ENCODE data around the gene DESI2. TPM values are rescaled to one million over a fixed set of nuclear protein-coding genes. Genes with fewer than 3 reads are reported as not detected.

Gene DESI2
- total RNA-seq, 4 donors from 2014 or later = 24.0 to 31.6 (median 30.2) TPM

DNA sequence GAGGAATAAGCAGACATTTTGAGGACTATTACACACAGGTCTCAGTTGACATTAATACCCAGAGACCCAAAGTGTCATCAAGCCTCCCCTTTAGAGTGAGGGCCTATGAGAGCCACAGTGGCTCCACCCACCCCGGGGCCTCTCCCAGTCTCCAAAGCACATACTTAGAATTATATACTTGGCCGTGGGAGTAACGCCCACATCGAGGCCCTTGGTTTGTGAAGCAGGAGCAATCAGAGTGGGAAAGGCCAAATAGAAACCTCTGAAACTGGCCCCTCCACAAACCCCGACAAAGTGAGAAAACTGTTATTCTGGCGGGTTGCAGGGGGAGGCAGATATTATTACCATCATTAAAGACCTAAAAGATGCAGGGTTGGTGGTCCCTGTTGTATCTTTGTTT lies 7.0 kb upstream of the DESI2 start:
- Histone ChIP-seq H3K36me3 (no peaks in the 10 kb centered on the region), H3K4me1 (no peaks in the 10 kb centered on the region), H3K4me3 (no peak overlapping the region), H3K27ac (no peak overlapping the region), H3K27me3 (no peaks in the 10 kb centered on the region), H3K9me3 (no peaks in the 10 kb centered on the region)
- TF ChIP-seq POLR2AphosphoS5 (IDR thresholded peaks at IDR 0.05) (no peak), EP300 (IDR thresholded peaks at IDR 0.05) (no peak), POLR2A (IDR thresholded peaks at IDR 0.05) (no peak)
- TF ChIP-seq, protein P1, sequence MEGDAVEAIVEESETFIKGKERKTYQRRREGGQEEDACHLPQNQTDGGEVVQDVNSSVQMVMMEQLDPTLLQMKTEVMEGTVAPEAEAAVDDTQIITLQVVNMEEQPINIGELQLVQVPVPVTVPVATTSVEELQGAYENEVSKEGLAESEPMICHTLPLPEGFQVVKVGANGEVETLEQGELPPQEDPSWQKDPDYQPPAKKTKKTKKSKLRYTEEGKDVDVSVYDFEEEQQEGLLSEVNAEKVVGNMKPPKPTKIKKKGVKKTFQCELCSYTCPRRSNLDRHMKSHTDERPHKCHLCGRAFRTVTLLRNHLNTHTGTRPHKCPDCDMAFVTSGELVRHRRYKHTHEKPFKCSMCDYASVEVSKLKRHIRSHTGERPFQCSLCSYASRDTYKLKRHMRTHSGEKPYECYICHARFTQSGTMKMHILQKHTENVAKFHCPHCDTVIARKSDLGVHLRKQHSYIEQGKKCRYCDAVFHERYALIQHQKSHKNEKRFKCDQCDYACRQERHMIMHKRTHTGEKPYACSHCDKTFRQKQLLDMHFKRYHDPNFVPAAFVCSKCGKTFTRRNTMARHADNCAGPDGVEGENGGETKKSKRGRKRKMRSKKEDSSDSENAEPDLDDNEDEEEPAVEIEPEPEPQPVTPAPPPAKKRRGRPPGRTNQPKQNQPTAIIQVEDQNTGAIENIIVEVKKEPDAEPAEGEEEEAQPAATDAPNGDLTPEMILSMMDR (IDR thresholded peaks at IDR 0.05) = no peak
- no peak for DNase-seq (ENCODE audit: low spot score in 2 of 2)
- WGBS = 78% methylated on average over 6 of the region's 6 CpGs

- Histone ChIP-seq H3K4me1 (peaks cover 6% of the 10 kb centered on the region), H3K4me3 (no peak overlapping the region), H3K27ac (no peak overlapping the region), H3K27me3 (no peaks in the 10 kb centered on the region), H3K36me3 (no peaks in the 10 kb centered on the region), H3K9me3 (no peaks in the 10 kb centered on the region)
- TF ChIP-seq EP300 (IDR thresholded peaks at IDR 0.05) (no peak), POLR2AphosphoS5 (IDR thresholded peaks at IDR 0.05) (no peak), POLR2A (IDR thresholded peaks at IDR 0.05) (no peak)
- TF ChIP-seq, protein P1 (IDR thresholded peaks at IDR 0.05) = no peak
- WGBS = 73% methylated on average over 6 of the region's 6 CpGs
- no peak for DNase-seq (ENCODE audit: low spot score in 2 of 2)
Measured at GRCh38 chr1:244647819-244648218, 5.1 kb upstream of the DESI2 start.

DNA sequence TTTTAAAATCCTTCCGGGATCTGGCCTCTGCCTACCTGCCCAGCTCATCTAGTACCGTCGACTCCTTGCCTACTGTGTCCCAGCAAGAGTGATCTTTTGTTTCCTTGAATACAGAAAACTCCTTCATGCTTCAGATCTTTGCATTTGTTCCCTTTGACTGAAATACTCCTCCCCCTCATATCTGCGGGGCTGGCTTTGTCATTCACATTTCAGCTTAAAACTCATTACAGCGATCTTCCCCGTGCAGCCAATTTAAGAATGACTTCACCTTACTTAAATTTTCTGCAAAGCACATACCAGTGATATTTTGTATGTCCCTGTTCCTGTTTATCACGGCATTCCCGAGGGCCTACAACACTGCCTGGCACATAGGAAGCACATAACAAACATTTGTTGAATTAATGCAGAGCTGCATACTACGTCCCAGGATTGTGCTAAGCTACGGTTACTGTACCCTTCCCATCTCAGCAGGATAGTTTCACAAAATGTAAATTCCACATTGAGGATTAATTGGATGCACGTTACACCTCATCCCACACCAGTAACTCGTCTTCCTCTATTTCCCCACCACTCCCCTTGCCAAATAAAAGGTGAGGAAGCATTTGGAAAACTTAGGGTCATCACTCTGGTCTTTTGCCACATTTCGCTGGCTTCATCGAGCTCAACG lies 837 bp upstream of the DESI2 start:
- no peak for DNase-seq (ENCODE audit: low spot score in 2 of 2)
- Histone ChIP-seq H3K9me3 (no peaks in the 10 kb centered on the region), H3K4me1 (peaks cover 31% of the 10 kb centered on the region), H3K36me3 (no peaks in the 10 kb centered on the region), H3K27me3 (no peaks in the 10 kb centered on the region), H3K27ac (no peak overlapping the region), H3K4me3 (peak overlapping the region; percentile 97)
- 41% methylated on average over 15 of the region's 15 CpGs for WGBS
- TF ChIP-seq POLR2A (IDR thresholded peaks at IDR 0.05) (no peak), EP300 (IDR thresholded peaks at IDR 0.05) (no peak), POLR2AphosphoS5 (IDR thresholded peaks at IDR 0.05) (no peak)
- TF ChIP-seq, protein P1 (IDR thresholded peaks at IDR 0.05) = no peak

- Histone ChIP-seq H3K36me3 (no peaks in the 10 kb centered on the region), H3K9me3 (no peaks in the 10 kb centered on the region), H3K4me3 (peak overlapping the region; percentile 97), H3K27ac (peak overlapping the region; percentile 94), H3K4me1 (peaks cover 31% of the 10 kb centered on the region), H3K27me3 (no peaks in the 10 kb centered on the region)
- peak; percentile 80 to 81 for DNase-seq (ENCODE audit: low spot score in 2 of 2)
- TF ChIP-seq EP300 (IDR thresholded peaks at IDR 0.05) (no peak), POLR2AphosphoS5 (IDR thresholded peaks at IDR 0.05) (no peak), POLR2A (IDR thresholded peaks at IDR 0.05) (no peak)
- TF ChIP-seq, protein P1 (IDR thresholded peaks at IDR 0.05) = no peak
- under 1% methylated on average over 27 of the region's 34 CpGs for WGBS
Measured at GRCh38 chr1:244653439-244654107, 647 bp downstream of the DESI2 start.

Measured in suprapubic skin (tissue), 4 donors.